SK-MEL-5 (cell line): ENCODE results near the gene AGMAT. TPM values are rescaled to one million over a fixed set of nuclear protein-coding genes. Genes with fewer than 3 reads are reported as not detected.

Experiments used
- DNase-seq: peaks from one replicate; pipeline ENCODE4 v3.0.0-alpha.2; 2016; ENCODE audit warnings: low read depth, low spot score
- in situ Hi-C: cut with HindIII; loops from 2 replicates; pipeline ENCODE4 v1.10.0; 2016; ENCODE audit warnings: low sequenced_read_pairs, high pct_unique_total_duplicates, low pct_unique_long_range_greater_than_20kb
- total RNA-seq: library from RNA; depleted of rRNA; stranded (reverse); fragments of >200 nt; shearing (Covaris generic); gene quantifications from 2 replicates; pipeline ENCODE4 v1.2.3, GENCODE V29; 2014

The AGMAT gene
- total RNA-seq, 1 experiment from 2014 or later = not detected

DNA sequence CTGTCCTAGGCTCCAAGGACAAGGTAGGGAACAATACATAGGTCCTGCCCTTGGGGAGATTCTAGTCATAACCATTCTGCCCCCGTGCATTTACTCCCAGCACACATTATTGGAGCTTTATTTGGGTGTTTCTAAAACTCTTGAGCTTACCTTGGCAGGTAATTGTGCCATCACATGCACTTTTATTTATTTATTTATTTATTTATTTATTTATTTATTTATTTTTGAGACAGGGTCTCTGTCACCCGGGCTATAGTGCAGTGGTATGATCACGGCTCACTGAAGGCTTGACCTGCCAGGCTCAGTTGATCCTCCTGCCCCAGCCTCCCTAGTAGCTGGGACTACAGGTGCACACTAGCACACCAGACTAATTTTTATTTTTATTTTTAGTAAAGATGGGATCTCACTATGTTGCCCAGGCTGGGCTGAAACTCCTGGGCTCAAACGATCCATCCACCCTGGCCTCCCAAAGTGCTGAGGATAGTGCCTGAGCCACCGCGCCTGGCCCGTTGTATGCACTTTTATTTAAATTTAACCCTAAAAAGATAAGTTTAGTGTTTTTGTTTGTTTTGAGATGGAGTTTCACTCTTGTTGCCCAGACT is 9.2 kb downstream of the AGMAT start:
- in situ Hi-C loops = no loop called here
- DNase-seq = no peak

DNA sequence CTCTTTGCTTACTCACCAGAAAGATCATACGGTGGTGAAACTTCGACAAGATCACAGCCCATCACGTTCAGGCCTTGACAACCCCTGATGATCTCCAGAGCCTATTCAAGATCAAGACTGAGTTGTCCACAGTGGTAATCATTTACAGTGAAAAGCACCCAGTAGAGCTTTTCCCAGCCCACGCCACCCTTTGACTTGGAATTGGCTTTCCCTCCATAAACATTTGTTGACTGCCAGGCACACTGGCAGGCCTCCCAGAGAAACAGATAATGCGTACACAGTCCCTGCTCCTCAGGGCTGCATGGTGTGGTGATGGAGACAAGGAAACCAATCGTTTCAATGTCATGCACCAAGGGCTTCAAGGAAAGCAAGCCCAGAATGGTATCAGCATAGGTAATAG is 10.1 kb downstream of the AGMAT start:
- no peak for DNase-seq
- in situ Hi-C loops = no loop called here

- in situ Hi-C loops = no loop called here
- no peak for DNase-seq
Observed at GRCh38 chr1:15573477-15573876, 11.4 kb downstream of the AGMAT start.

DNA sequence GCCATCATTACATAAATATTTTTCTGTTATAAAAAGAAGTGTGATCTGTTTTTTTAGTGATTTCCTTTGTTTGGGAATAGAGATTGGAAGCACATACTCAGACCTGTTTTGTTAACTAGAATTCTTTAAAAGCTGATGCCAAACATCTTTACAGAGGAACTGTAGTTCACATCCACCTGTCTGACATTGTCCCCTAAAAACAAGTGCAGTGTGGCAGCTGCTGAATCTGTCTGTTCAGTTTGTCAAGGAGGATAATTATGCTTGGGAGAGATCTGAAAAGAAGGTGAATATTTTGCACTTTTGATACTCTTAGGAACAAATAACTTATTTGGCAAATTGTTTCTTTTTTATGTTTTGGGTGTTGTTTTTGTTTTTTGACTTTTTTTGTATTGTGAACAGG is 13.6 kb downstream of the AGMAT start:
- in situ Hi-C loops = no loop called here
- DNase-seq = no peak

GRCh38 chr1:15570861-15571260 is 14.0 kb downstream of the AGMAT start:
- in situ Hi-C loops = no loop called here
- no peak for DNase-seq

GRCh38 chr1:15568387-15569073 is 16.3 kb downstream of the AGMAT start:
- no peak for DNase-seq
- in situ Hi-C loops = no loop called here

DNA sequence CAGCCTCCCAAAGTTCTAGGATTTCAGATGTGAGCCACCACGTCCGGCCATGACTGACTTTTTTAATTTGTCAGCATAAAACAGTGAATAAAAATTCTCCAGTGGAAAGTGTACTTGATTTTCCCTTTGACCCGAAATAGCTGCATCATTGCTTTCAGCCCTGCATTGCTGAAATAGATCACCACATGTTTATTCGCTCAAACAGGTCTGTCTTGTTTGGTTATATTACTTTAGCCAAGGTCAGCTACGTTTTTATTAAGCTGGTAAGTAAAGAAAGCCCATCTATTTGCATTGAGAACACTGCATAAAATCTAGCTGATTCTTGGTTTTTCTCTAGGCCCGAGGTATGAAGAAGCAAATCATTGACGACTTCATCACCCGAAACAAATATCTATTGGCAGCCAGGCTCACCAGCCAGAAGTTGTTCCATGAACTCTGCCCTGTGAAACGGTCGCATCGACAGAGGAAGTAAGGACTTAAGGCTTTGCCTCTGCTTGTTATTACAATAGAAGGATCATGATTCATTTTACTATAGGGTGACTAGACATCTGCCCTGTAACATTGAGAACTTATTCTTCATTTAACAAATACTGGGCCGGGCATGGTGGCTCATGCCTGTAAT is 25.6 kb downstream of the AGMAT start:
- in situ Hi-C loops = no loop called here
- no peak for DNase-seq

GRCh38 chr1:15558516-15558915 is 26.3 kb downstream of the AGMAT start:
- DNase-seq = no peak

DNA sequence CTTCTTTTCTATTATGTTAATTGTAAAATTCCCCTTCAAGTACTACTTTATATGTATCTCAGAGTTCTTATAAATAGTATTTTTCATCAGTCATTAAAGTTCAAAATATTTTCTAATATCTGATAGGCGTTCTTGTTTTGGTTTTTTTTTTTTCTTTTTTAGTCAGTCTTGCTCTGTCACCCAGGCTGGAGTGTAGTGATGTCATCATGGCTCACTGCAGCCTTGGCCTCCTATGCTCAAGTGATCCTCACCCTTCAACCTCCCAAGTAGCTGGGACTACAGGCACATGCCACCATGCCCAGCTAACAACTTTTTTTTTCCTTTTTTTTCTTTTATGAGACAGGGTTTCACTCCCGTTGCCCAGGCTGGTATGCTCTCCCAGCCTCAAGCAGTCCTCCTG is 27.3 kb downstream of the AGMAT start:
- no peak for DNase-seq
- in situ Hi-C loops = no loop called here

More at GRCh38 chr1:15558516-15558915, 26.3 kb downstream of the AGMAT start:
- in situ Hi-C loops = no loop called here

DNA sequence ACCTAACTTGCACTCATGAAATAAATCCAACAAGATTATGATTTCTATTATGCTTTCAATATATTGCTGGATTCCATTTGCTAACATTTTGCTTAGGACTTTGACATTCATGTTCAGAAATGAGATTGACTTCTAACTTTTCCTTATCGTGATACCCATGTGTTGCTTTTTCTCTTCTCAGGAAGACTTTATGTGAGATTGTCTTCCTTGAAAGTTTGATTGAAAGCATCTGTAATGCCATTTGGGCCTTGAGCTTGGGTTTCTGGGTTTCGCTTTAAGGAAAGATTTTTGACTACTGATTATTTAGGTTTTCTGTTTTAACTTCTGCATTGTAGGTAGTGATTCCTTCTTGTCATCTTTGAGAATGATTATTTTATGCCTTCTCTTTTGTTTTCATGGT is 27.8 kb downstream of the AGMAT start:
- in situ Hi-C loops = no loop called here
- DNase-seq = no peak

- in situ Hi-C loops = no loop called here
- no peak for DNase-seq
Observed at GRCh38 chr1:15550573-15550972, 34.3 kb downstream of the AGMAT start.

- no peak for DNase-seq
- in situ Hi-C loops = no loop called here
Observed at GRCh38 chr1:15546641-15547040, 38.2 kb downstream of the AGMAT start.

- in situ Hi-C loops = no loop called here
- DNase-seq = no peak
Observed at GRCh38 chr1:15543589-15544568, 41.0 kb downstream of the AGMAT start.

DNA sequence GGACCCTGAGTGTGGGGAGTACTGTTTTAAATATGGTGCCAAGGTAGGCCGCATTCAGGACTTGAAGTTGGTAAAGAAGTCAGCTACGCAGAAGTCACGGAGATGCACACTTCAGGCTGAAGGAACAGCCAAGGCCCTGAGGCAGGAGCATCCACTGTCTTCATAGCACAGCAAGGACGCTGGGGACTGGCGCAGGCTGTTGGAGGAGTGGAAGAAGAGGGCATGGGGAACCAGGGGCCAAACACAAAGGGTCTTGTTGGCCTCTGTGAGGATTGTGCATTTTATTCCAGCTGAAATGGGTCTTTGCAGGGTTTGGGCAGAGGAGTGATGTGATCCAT is 41.6 kb downstream of the AGMAT start:
- in situ Hi-C loops = no loop called here
- no peak for DNase-seq

- DNase-seq = no peak
- in situ Hi-C loops = no loop called here
Observed at GRCh38 chr1:15542388-15543250, 42.2 kb downstream of the AGMAT start.

DNA sequence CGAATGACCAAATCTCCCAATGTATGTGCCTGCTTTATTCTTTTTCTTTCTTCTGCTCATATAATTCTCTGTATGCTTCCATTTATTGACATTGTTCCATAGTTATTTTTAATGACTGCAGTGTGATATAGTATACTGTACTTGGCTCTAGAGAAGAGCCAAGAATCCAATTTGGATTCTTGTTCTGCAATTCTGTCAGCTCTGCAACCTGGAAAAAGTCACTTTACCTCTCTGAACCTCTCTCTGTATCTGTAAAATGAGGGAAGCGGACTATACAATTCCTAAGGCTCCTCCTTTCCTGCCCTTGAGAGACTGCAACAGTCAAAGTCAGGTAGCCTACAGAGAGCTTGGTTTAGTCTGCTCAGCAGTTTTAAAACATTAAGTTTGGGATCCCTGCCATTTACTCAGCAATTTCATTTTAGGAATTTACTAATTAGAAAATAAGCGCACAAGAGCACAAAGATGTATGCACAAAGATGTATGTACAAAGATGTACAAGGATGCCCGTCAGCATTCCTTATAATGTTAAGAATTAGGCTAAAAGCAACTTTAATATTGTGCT is 43.5 kb downstream of the AGMAT start:
- in situ Hi-C loops = no loop called here
- no peak for DNase-seq

DNA sequence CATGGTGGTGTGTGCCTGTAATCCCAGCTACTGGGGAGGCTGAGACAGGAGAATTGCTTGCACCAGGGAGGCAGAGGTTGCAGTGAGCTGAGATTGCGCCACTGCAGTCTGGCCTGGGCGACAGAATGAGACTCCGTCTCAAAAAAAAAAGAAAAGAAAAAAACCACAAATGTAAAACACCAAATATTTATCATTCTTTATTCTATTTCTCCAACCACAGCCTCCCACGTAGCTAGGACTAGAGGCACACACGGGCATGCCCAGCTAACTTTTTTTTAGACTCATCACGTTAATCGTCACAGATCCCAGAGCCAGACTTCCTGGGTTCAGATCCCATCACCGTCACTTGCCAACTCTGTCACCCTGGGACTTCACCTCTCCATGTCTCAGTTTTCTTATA is 44.7 kb downstream of the AGMAT start:
- in situ Hi-C loops = no loop called here
- no peak for DNase-seq
